ENCODE results near the gene GNB1.

Gene GNB1

GRCh38 chr1:1786836-1787605 is 103.9 kb downstream of the GNB1 start:
- DNase-seq = no peak

GRCh38 chr1:1785666-1786065 is 105.2 kb downstream of the GNB1 start:
- DNase-seq = no peak

- no peak for DNase-seq
Observed at GRCh38 chr1:1784933-1785332, 106.0 kb downstream of the GNB1 start.

- DNase-seq = peak in 5 of 56 donors; percentile 25 to 47 (median 43)
Observed at GRCh38 chr1:1783320-1783719, 107.6 kb downstream of the GNB1 start.

GRCh38 chr1:1782399-1783221 is 108.3 kb downstream of the GNB1 start:
- peak in 16 of 56 donors; percentile 11 to 57 (median 32) for DNase-seq

GRCh38 chr1:1781526-1781903 is 109.4 kb downstream of the GNB1 start:
- DNase-seq = no peak

- DNase-seq = no peak
Observed at GRCh38 chr1:1780598-1781525, 110.0 kb downstream of the GNB1 start.

GRCh38 chr1:1779691-1780597 is 110.9 kb downstream of the GNB1 start:
- DNase-seq = peak in 25 of 56 donors; percentile 16 to 68 (median 49)

- DNase-seq = no peak
Observed at GRCh38 chr1:1779320-1779675, 111.6 kb downstream of the GNB1 start.

GRCh38 chr1:1778663-1779319 is 112.1 kb downstream of the GNB1 start:
- peak in 29 of 56 donors; percentile 16 to 70 (median 37) for DNase-seq

- peak in 36 of 56 donors; percentile 18 to 77 (median 51) for DNase-seq
Observed at GRCh38 chr1:1777950-1778662, 112.8 kb downstream of the GNB1 start, which contains the start of gene NADK. TSS of gene NADK (minus strand) at chr1:1778470. CDS start at chr1:1765406, 13,064 bp downstream.

- no peak for DNase-seq
Observed at GRCh38 chr1:1777583-1777899, 113.3 kb downstream of the GNB1 start.

GRCh38 chr1:1776672-1777582 is 114.0 kb downstream of the GNB1 start:
- DNase-seq = no peak

GRCh38 chr1:1775327-1776226 is 115.3 kb downstream of the GNB1 start:
- no peak for DNase-seq

GRCh38 chr1:1773874-1774273 is 117.0 kb downstream of the GNB1 start:
- DNase-seq = no peak

- no peak for DNase-seq
Observed at GRCh38 chr1:1771096-1771495, 119.8 kb downstream of the GNB1 start.

GRCh38 chr1:1770102-1770501 is 120.8 kb downstream of the GNB1 start:
- DNase-seq = no peak

All from nucleus accumbens (tissue), 56 donors.